Neural cell (in vitro differentiated cells): ENCODE results near the gene FBXO3. TPM values are rescaled to one million over a fixed set of nuclear protein-coding genes. Genes with fewer than 3 reads are reported as not detected.

ENCODE experiments used
- H2AFZ ChIP-seq: fragments of 200-600, 300-800 bp; sonication (generic), shearing (Covaris generic); 2 replicates; pipeline ENCODE4 v1.6.0; 2014; ENCODE audit warnings: low read depth, mild to moderate bottlenecking, antibody characterized with exemption, low read length, moderate library complexity
- H3F3A ChIP-seq: fragments of 200-600 bp; shearing (Covaris generic); 2 replicates; pipeline ENCODE4 v1.6.1; 2016; ENCODE audit warnings: mild to moderate bottlenecking, moderate library complexity, mixed read lengths, antibody characterized with exemption, low read length; ENCODE audit not compliant: insufficient read depth, poor library complexity, severe bottlenecking
- H3K27ac ChIP-seq: fragments of 200-600, 300-800 bp; sonication (generic), shearing (Covaris generic); 2 replicates; pipeline ENCODE4 v1.5.1; 2014; ENCODE audit warnings: mild to moderate bottlenecking, low read length, moderate library complexity
- H3K27me3 ChIP-seq: fragments of 300-800, 200-600 bp; sonication (generic), shearing (Covaris generic); 2 replicates; pipeline ENCODE4 v1.6.0; 2014; ENCODE audit warnings: mild to moderate bottlenecking, low read depth, low read length, moderate library complexity; ENCODE audit not compliant: insufficient read depth
- H3K36me3 ChIP-seq: fragments of 300-800, 200-600 bp; sonication (generic), shearing (Covaris generic); 2 replicates; pipeline ENCODE4 v1.5.1; 2014; ENCODE audit warnings: mild to moderate bottlenecking, antibody characterized with exemption, low read length, moderate library complexity; ENCODE audit not compliant: insufficient read depth
- H3K4me2 ChIP-seq: fragments of 300-800, 200-600 bp; sonication (generic), shearing (Covaris generic); 2 replicates; pipeline ENCODE4 v1.6.0; 2014; ENCODE audit warnings: mild to moderate bottlenecking, low read length
- H3K4me3 ChIP-seq: fragments of 300-800, 200-600 bp; sonication (generic), shearing (Covaris generic); 2 replicates; pipeline ENCODE4 v1.5.1; 2014; ENCODE audit warnings: mild to moderate bottlenecking, low read length, moderate library complexity
- H3K79me2 ChIP-seq: fragments of 200-600 bp; shearing (Covaris generic); replicated peaks from 2 replicates; pipeline ENCODE4 v1.6.0; 2014; ENCODE audit warnings: mild to moderate bottlenecking, low read length, moderate library complexity; ENCODE audit not compliant: insufficient read depth
- H3K9ac ChIP-seq: fragments of 300-800, 200-600 bp; sonication (generic), shearing (Covaris generic); 2 replicates; pipeline ENCODE4 v1.6.1; 2016; ENCODE audit warnings: mild to moderate bottlenecking, low read length, mixed read lengths
- H3K9me2 ChIP-seq: fragments of 200-600 bp; shearing (Covaris generic); 2 replicates; pipeline ENCODE4 v1.6.1; 2016; ENCODE audit warnings: mild to moderate bottlenecking, low read length, mixed read lengths; ENCODE audit not compliant: insufficient read depth
- H3K9me3 ChIP-seq: fragments of 200-600, 300-800 bp; sonication (generic), shearing (Covaris generic); 2 replicates; pipeline ENCODE4 v1.6.1; 2016; ENCODE audit warnings: mild to moderate bottlenecking, mixed run types, low read length, moderate library complexity, mixed read lengths
- H4K20me1 ChIP-seq: fragments of 200-600 bp; shearing (Covaris generic); 2 replicates; pipeline ENCODE4 v1.6.1; 2016; ENCODE audit warnings: mild to moderate bottlenecking, mixed run types; ENCODE audit not compliant: insufficient read depth
- CTCF ChIP-seq: fragments of 450-650 bp; IDR thresholded peaks from 2 replicates; pipeline ENCODE4 v1.5.1; 2014; ENCODE audit warnings: antibody characterized with exemption, mild to moderate bottlenecking, moderate library complexity; ENCODE audit not compliant: poor library complexity, severe bottlenecking
- EP300 ChIP-seq: fragments of 450-650 bp; conservative IDR thresholded peaks from 2 replicates; pipeline ENCODE4 v1.6.1; 2014; ENCODE audit warnings: antibody characterized with exemption, mild to moderate bottlenecking, moderate library complexity; ENCODE audit not compliant: poor library complexity, severe bottlenecking
- EZH2 ChIP-seq: fragments of 200-600, 300-800 bp; shearing (Covaris generic), sonication (generic); IDR thresholded peaks from 2 replicates; pipeline ENCODE4 v1.6.1; 2014; ENCODE audit warnings: antibody characterized with exemption, low read length, borderline replicate concordance, mild to moderate bottlenecking; ENCODE audit not compliant: insufficient read depth, poor library complexity, severe bottlenecking
- MXI1 ChIP-seq: fragments of 450-650 bp; conservative IDR thresholded peaks from 2 replicates; pipeline ENCODE4 v1.6.1; 2014; ENCODE audit warnings: antibody characterized with exemption, mild to moderate bottlenecking; ENCODE audit not compliant: poor library complexity, severe bottlenecking
- POLR2AphosphoS5 ChIP-seq: IDR thresholded peaks from 2 replicates; pipeline ENCODE4 v1.6.1; 2012
- RAD21 ChIP-seq: fragments of 450-650 bp; conservative IDR thresholded peaks from 2 replicates; pipeline ENCODE4 v1.6.1; 2014; ENCODE audit warnings: antibody characterized with exemption, mild to moderate bottlenecking, moderate library complexity
- REST ChIP-seq: IDR thresholded peaks from 2 replicates; pipeline ENCODE4 v1.6.1; 2012; ENCODE audit warnings: borderline replicate concordance
- SMC3 ChIP-seq: fragments of 450-650 bp; conservative IDR thresholded peaks from 2 replicates; pipeline ENCODE4 v1.6.1; 2014; ENCODE audit warnings: antibody characterized with exemption, mild to moderate bottlenecking, moderate library complexity; ENCODE audit not compliant: poor library complexity
- TAF1 ChIP-seq: IDR thresholded peaks from 2 replicates; pipeline ENCODE4 v1.6.1; 2012; ENCODE audit warnings: low read depth
- polyA plus RNA-seq: library from polyadenylated mRNA; depleted of rRNA; stranded (reverse); fragments of >200 nt; gene quantifications from 2 replicates; pipeline ENCODE4 v1.2.3, GENCODE V29; 2014

FBXO3 gene
- polyA plus RNA-seq, 1 donor from 2014 or later, result 115 TPM

- Histone ChIP-seq H3K9me3 (no peaks in the 10 kb centered on the region), H3K9me2 (no peaks in the 10 kb centered on the region), H4K20me1 (no peaks in the 10 kb centered on the region), H2AFZ (no peak overlapping the region), H3K4me3 (no peak overlapping the region), H3K79me2 (no peaks in the 10 kb centered on the region), H3K4me2 (no peak overlapping the region), H3K27me3 (no peaks in the 10 kb centered on the region), H3K36me3 (no peaks in the 10 kb centered on the region), H3K27ac (no peak overlapping the region), H3F3A (no peaks in the 10 kb centered on the region), H3K9ac (no peak overlapping the region)
- TF ChIP-seq CTCF (no peak), REST (no peak), POLR2AphosphoS5 (no peak), MXI1 (no peak), EP300 (no peak), TAF1 (no peak), SMC3 (no peak), EZH2 (no peak), RAD21 (no peak)
These were observed 77.9 kb downstream of the FBXO3 start for GRCh38 chr11:33696411-33696810.

GRCh38 chr11:33695051-33695566 is 79.2 kb downstream of the FBXO3 start:
- TF ChIP-seq POLR2AphosphoS5 (no peak), CTCF (no peak), EZH2 (no peak), RAD21 (no peak), MXI1 (no peak), SMC3 (no peak), TAF1 (no peak), EP300 (no peak), REST (no peak)
- no peaks in the 10 kb centered on the region for H4K20me1 ChIP-seq
- H3K36me3 ChIP-seq, result no peaks in the 10 kb centered on the region
- H3K9me2 ChIP-seq, result no peaks in the 10 kb centered on the region
- no peaks in the 10 kb centered on the region for H3K79me2 ChIP-seq
- H3K27me3 ChIP-seq, result no peaks in the 10 kb centered on the region
- H3K9me3 ChIP-seq, result no peaks in the 10 kb centered on the region
- H2AFZ ChIP-seq, result no peak overlapping the region
- H3K27ac ChIP-seq, result no peak overlapping the region
- H3K9ac ChIP-seq, result no peak overlapping the region
- H3F3A ChIP-seq, result no peaks in the 10 kb centered on the region
- H3K4me3 ChIP-seq, result no peak overlapping the region
- no peak overlapping the region for H3K4me2 ChIP-seq
